Panc1 (cell line): Measurements from ENCODE around the gene MLX. TPM values are rescaled to one million over a fixed set of nuclear protein-coding genes. Genes with fewer than 3 reads are reported as not detected.
A peak's percentile ranks its signal among the peaks of the same experiment; 100 is the strongest.

ENCODE experiments used
- ATAC-seq: fragments of 200-7000 bp; cut with Tn5 transposase; 2 replicates; pipeline ENCODE4 v1.9.1; 2020; ENCODE audit warnings: mild to moderate bottlenecking, moderate library complexity
- BruUV-seq: library from RNA; stranded (reverse); fragments of 400-500 nt; replicated peaks from 2 replicates; lab custom pipeline; 2021; lab: Mats Ljungman, UMichigan
- CTCF ChIA-PET: fragments of 300-600 bp; sonication (Branson Sonifier 250); formaldehyde crosslinking; loops from one replicate; lab custom pipeline; 2022; ENCODE audit warnings: antibody characterized with exemption; lab: Charles Lee
- POLR2A ChIA-PET: fragments of 300-600 bp; sonication (Branson Sonifier 250); formaldehyde crosslinking; loops from one replicate; lab custom pipeline; 2022; ENCODE audit warnings: antibody characterized with exemption; lab: Charles Lee
- DNase-seq: peaks from one replicate; pipeline ENCODE4 v3.0.0-alpha.2; 2010; ENCODE audit warnings: low read depth, low spot score
- H3K27ac ChIP-seq: 2 replicates; pipeline ENCODE4 v1.5.1; 2011; ENCODE audit warnings: mild to moderate bottlenecking, low read length, inconsistent platforms
- H3K27me3 ChIP-seq: fragments of 200-500 bp; sonication (Bioruptor generic); 2 replicates; pipeline ENCODE4 v1.6.0; 2014; ENCODE audit warnings: low read length, inconsistent platforms; ENCODE audit not compliant: control insufficient read depth, insufficient read depth
- H3K36me3 ChIP-seq: fragments of 200-500 bp; sonication (Bioruptor generic); 2 replicates; pipeline ENCODE4 v1.5.1; 2014; ENCODE audit warnings: inconsistent platforms, mild to moderate bottlenecking, low read length, moderate library complexity; ENCODE audit not compliant: control insufficient read depth, insufficient read depth
- H3K4me1 ChIP-seq: 2 replicates; pipeline ENCODE4 v1.5.1; 2011; ENCODE audit warnings: inconsistent platforms, mild to moderate bottlenecking, low read length, moderate library complexity; ENCODE audit not compliant: control insufficient read depth, insufficient read depth
- H3K4me3 ChIP-seq, 2 experiments: 2 replicates each; pipeline ENCODE4 v1.5.1; 2011 to 2012; ENCODE audit warnings: low read depth in 2 of 2, low read length in 2 of 2, mild to moderate bottlenecking in 2 of 2, inconsistent platforms in 1 of 2, moderate library complexity in 1 of 2
- H3K9me3 ChIP-seq: fragments of 200-500 bp; sonication (Bioruptor generic); 2 replicates; pipeline ENCODE4 v1.5.1; 2014; ENCODE audit warnings: low read depth, mild to moderate bottlenecking, inconsistent platforms, low read length, moderate library complexity; ENCODE audit not compliant: control insufficient read depth, insufficient read depth
- POLR2AphosphoS5 ChIP-seq: IDR thresholded peaks from 2 replicates; pipeline ENCODE4 v1.6.1; 2012; ENCODE audit warnings: mild to moderate bottlenecking, low read depth, low read length, moderate library complexity
- REST ChIP-seq, 2 experiments: IDR thresholded peaks; 2 replicates each; pipeline ENCODE4 v1.6.1; 2011 to 2012; ENCODE audit warnings: low read depth in 2 of 2, control low read depth in 1 of 2, low read length in 1 of 2, mild to moderate bottlenecking in 1 of 2, moderate library complexity in 1 of 2; ENCODE audit not compliant: insufficient read depth in 1 of 2
- SIN3A ChIP-seq: IDR thresholded peaks from 2 replicates; pipeline ENCODE4 v1.6.1; 2012; ENCODE audit warnings: low read depth, mild to moderate bottlenecking, low read length, moderate library complexity, borderline replicate concordance; ENCODE audit not compliant: insufficient read depth
- TCF7L2 ChIP-seq: IDR thresholded peaks from 2 replicates; pipeline ENCODE4 v1.6.1; 2011; ENCODE audit warnings: mild to moderate bottlenecking, low read depth, low read length, inconsistent platforms
- in situ Hi-C: cut with HindIII; loops from 2 replicates; pipeline ENCODE4 v1.10.0; 2016; ENCODE audit warnings: low sequenced_read_pairs, low pct_unique_long_range_greater_than_20kb
- intact Hi-C: fragments of 100-400 bp; cut with micrococcal nuclease; formaldehyde crosslinking; loops from one replicate; pipeline ENCODE4 v1.10.0; 2022; ENCODE audit not compliant: unreplicated experiment
- total RNA-seq: library from RNA; stranded (reverse); gene quantifications from one replicate; pipeline ENCODE4 v1.2.1, GENCODE V29; 2021; ENCODE audit not compliant: unreplicated experiment
- TF ChIP-seq, protein P1 (sequence below): fragments of 450-650 bp; IDR thresholded peaks from 2 replicates; pipeline ENCODE4 v1.5.1; 2017; ENCODE audit warnings: mild to moderate bottlenecking

The MLX gene
- total RNA-seq, 1 experiment from 2014 or later, result 35.8 TPM

- BruUV-seq, result no TSS peak
- ATAC-seq, result peak; percentile 48
- H3K27ac ChIP-seq, result peak overlapping the region; percentile 90
Observed at GRCh38 chr17:42531455-42532354, 35.2 kb upstream of the MLX start.

More at GRCh38 chr17:42531455-42532354, 35.2 kb upstream of the MLX start:
- TF ChIP-seq SIN3A, result no peak
- no peak for TF ChIP-seq POLR2AphosphoS5
- peak; percentile 57 for TF ChIP-seq TCF7L2
- TF ChIP-seq, protein P1, sequence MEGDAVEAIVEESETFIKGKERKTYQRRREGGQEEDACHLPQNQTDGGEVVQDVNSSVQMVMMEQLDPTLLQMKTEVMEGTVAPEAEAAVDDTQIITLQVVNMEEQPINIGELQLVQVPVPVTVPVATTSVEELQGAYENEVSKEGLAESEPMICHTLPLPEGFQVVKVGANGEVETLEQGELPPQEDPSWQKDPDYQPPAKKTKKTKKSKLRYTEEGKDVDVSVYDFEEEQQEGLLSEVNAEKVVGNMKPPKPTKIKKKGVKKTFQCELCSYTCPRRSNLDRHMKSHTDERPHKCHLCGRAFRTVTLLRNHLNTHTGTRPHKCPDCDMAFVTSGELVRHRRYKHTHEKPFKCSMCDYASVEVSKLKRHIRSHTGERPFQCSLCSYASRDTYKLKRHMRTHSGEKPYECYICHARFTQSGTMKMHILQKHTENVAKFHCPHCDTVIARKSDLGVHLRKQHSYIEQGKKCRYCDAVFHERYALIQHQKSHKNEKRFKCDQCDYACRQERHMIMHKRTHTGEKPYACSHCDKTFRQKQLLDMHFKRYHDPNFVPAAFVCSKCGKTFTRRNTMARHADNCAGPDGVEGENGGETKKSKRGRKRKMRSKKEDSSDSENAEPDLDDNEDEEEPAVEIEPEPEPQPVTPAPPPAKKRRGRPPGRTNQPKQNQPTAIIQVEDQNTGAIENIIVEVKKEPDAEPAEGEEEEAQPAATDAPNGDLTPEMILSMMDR, result peak; percentile 49; the same call in 1 of the 2 replicates
- TF ChIP-seq REST (IDR thresholded peaks at IDR 0.05; ENCODE audit: insufficient read depth in 1 of 2, low read depth in 2 of 2, low read length in 1 of 2), result no peak
- intact Hi-C loops, result no loop called here
- Histone ChIP-seq H3K27me3 (no peaks in the 10 kb centered on the region), H3K4me1 (peaks cover 37% of the 10 kb centered on the region), H3K36me3 (no peaks in the 10 kb centered on the region; the same call in 1 of the 2 replicates), H3K9me3 (no peaks in the 10 kb centered on the region), H3K4me3 (peak overlapping the region; percentile 34 to 51)
- ChIA-PET POLR2A (no interaction called here), CTCF (no interaction called here)
- no peak for DNase-seq
- in situ Hi-C loops, result no loop called here
